HepG2 (cell line): ENCODE measurements around the gene TOMM40L. TPM values are rescaled to one million over a fixed set of nuclear protein-coding genes. Genes with fewer than 3 reads are reported as not detected.
A peak's percentile ranks its signal among the peaks of the same experiment; 100 is the strongest.

Experiments used
- ATAC-seq: fragments of 200-7000 bp; cut with Tn5 transposase; 3 replicates; pipeline ENCODE4 v1.9.1; 2020; ENCODE audit warnings: mild to moderate bottlenecking, moderate library complexity
- BruUV-seq: library from RNA; stranded (reverse); fragments of 400-500 nt; replicated peaks from 2 replicates; lab custom pipeline; 2021; lab: Mats Ljungman, UMichigan
- CTCF ChIA-PET: fragments of 300-600 bp; formaldehyde crosslinking; extraction: SDS; loops from one replicate; lab custom pipeline; 2021; ENCODE audit warnings: low total read pairs, inconsistent platforms, low intra/inter-chr PET ratio; lab: Yijun Ruan, JAX
- POLR2A ChIA-PET: fragments of 350-600 bp; sonication (Branson Sonifier 250); formaldehyde crosslinking; loops from one replicate; lab custom pipeline; 2020; ENCODE audit warnings: antibody characterized with exemption, inconsistent platforms; lab: Yijun Ruan, JAX
- DNase-seq: peaks from one replicate; pipeline ENCODE4 v3.0.0-alpha.2; 2015; ENCODE audit warnings: low spot score
- FAIRE-seq: peaks from 3 replicates; lab custom pipeline; 2011; peaks lifted over from hg19 to GRCh38; lab: Jason Lieb, UNC
- H2AFZ ChIP-seq: one replicate; pipeline ENCODE4 v1.6.1; 2011; ENCODE audit warnings: low read length, inconsistent platforms
- H3K27ac ChIP-seq: fragments of 300-600 bp; 3 replicates; pipeline ENCODE4 v1.8.0; 2011; ENCODE audit warnings: mixed run types, mild to moderate bottlenecking, mixed read lengths, low read length, inconsistent platforms; ENCODE audit not compliant: insufficient read depth; ENCODE audit errors: extremely low read length
- H3K27me3 ChIP-seq, 2 experiments: fragments of 200-600 bp in 1 of 2; 2 replicates in 1 of 2; 3 replicates in 1 of 2; pipeline versions ENCODE4 v1.6.0 to v1.8.0; 2011; ENCODE audit warnings: low read length in 2 of 2, mild to moderate bottlenecking in 2 of 2, moderate library complexity in 2 of 2, inconsistent platforms in 1 of 2; ENCODE audit not compliant: insufficient read depth in 2 of 2, control insufficient read depth in 1 of 2
- H3K36me3 ChIP-seq, 2 experiments: fragments of 200-600 bp in 1 of 2; replicated peaks in 1 of 2; 2 replicates in 1 of 2; 3 replicates in 1 of 2; pipeline versions ENCODE4 v1.5.1 to v1.8.0; 2011; ENCODE audit warnings: low read length in 2 of 2, inconsistent platforms in 1 of 2; ENCODE audit not compliant: insufficient read depth in 2 of 2, control insufficient read depth in 1 of 2
- H3K4me1 ChIP-seq: 2 replicates; pipeline ENCODE4 v1.5.1; 2012; ENCODE audit warnings: low read length, inconsistent platforms; ENCODE audit not compliant: insufficient read depth
- H3K4me2 ChIP-seq: 2 replicates; pipeline ENCODE4 v1.6.0; 2011; ENCODE audit warnings: low read depth, low read length, inconsistent platforms
- H3K4me3 ChIP-seq, 3 experiments: fragments of 200-600 bp in 1 of 3; sonication (generic), shearing (Covaris generic) in 1 of 3; replicated peaks in 1 of 3; 2 replicates each; pipeline ENCODE4 v1.5.1; 2011 to 2016; ENCODE audit warnings: low read length in 3 of 3, inconsistent platforms in 2 of 3, low read depth in 2 of 3, mild to moderate bottlenecking in 2 of 3, control low read depth in 1 of 3, mixed read lengths in 1 of 3; ENCODE audit not compliant: insufficient read depth in 1 of 3
- H3K79me2 ChIP-seq: one replicate; pipeline ENCODE4 v1.6.1; 2011; ENCODE audit warnings: low read length, inconsistent platforms; ENCODE audit not compliant: insufficient read depth
- H3K9ac ChIP-seq: 2 replicates; pipeline ENCODE4 v1.6.0; 2011; ENCODE audit warnings: mild to moderate bottlenecking, low read depth, low read length, inconsistent platforms; ENCODE audit not compliant: insufficient read depth
- H3K9me3 ChIP-seq: 2 replicates; pipeline ENCODE4 v1.5.1; 2012; ENCODE audit warnings: mild to moderate bottlenecking, low read length
- H4K20me1 ChIP-seq: 2 replicates; pipeline ENCODE4 v1.6.0; 2011; ENCODE audit warnings: inconsistent platforms, mild to moderate bottlenecking, low read length, moderate library complexity; ENCODE audit not compliant: insufficient read depth
- ATF7 ChIP-seq, 2 experiments: fragments of 450-650 bp in 1 of 2; sonication (generic) in 1 of 2; formaldehyde crosslinking in 1 of 2; IDR thresholded peaks; 2 replicates each; pipeline versions ENCODE4 v1.4.0 to v1.6.1; 2016 to 2020; ENCODE audit warnings: antibody characterized with exemption in 1 of 2, mild to moderate bottlenecking in 1 of 2, missing genetic modification reagents in 1 of 2
- CBFB ChIP-seq: sonication (generic); formaldehyde crosslinking; IDR thresholded peaks from 2 replicates; pipeline ENCODE4 v1.4.0; 2020; ENCODE audit warnings: missing genetic modification reagents
- CREB1 ChIP-seq, 2 experiments: fragments of 450-650 bp in 1 of 2; IDR thresholded peaks; 2 replicates each; pipeline ENCODE4 v1.6.1; 2016 to 2017; ENCODE audit warnings: control low read depth in 1 of 2, mild to moderate bottlenecking in 1 of 2, missing compliant biosample characterization in 1 of 2, missing genetic modification characterization in 1 of 2
- HOXA3 ChIP-seq: sonication (generic); formaldehyde crosslinking; IDR thresholded peaks from 2 replicates; pipeline ENCODE4 v1.5.0; 2020; ENCODE audit warnings: missing genetic modification reagents
- NFATC3 ChIP-seq: sonication (generic); formaldehyde crosslinking; IDR thresholded peaks from 2 replicates; pipeline ENCODE4 v1.5.1; 2020; ENCODE audit warnings: mild to moderate bottlenecking, missing genetic modification reagents
- ZNF136 ChIP-seq: sonication (generic); formaldehyde crosslinking; IDR thresholded peaks from 2 replicates; pipeline ENCODE4 v1.8.1; 2022; ENCODE audit warnings: low read depth, mild to moderate bottlenecking, moderate library complexity, missing genetic modification reagents
- ZNF75D ChIP-seq: sonication (generic); formaldehyde crosslinking; IDR thresholded peaks from 2 replicates; pipeline ENCODE4 v1.8.1; 2023; ENCODE audit warnings: missing genetic modification reagents, mild to moderate bottlenecking, borderline replicate concordance
- ZSCAN29 ChIP-seq: sonication (generic); formaldehyde crosslinking; conservative IDR thresholded peaks from 2 replicates; pipeline ENCODE4 v1.4.0; 2020; ENCODE audit warnings: mild to moderate bottlenecking, missing genetic modification reagents
- ZSCAN31 ChIP-seq: sonication (generic); formaldehyde crosslinking; IDR thresholded peaks from 2 replicates; pipeline ENCODE4 v1.5.0; 2020; ENCODE audit warnings: low read depth, mild to moderate bottlenecking, missing genetic modification reagents
- WGBS: methylation state at CpG from one replicate; pipeline ENCODE4 v1.1.6; 2017; ENCODE audit warnings: low lambda C conversion rate; 5-methylcytosine and 5-hydroxymethylcytosine counted together
- in situ Hi-C: cut with HindIII; loops from 2 replicates; pipeline ENCODE4 v1.10.0; 2017; ENCODE audit warnings: low pct_unique_long_range_greater_than_20kb; ENCODE audit not compliant: extremely low pct_ligation_motif_present
- intact Hi-C: fragments of 100-400 bp; cut with micrococcal nuclease; formaldehyde crosslinking; loops from one replicate; pipeline ENCODE4 v1.10.0; 2022; ENCODE audit not compliant: unreplicated experiment
- polyA plus RNA-seq, 8 experiments: library from polyadenylated mRNA; depleted of rRNA in 3 of 8; stranded (reverse) in 7 of 8; unstranded in 1 of 8; fragments of >200 nt; fragmentation: Illumina TruSeq in 4 of 8; extraction: Trizol in 4 of 8; gene quantifications; 2 replicates each; pipeline versions ENCODE4 v1.2.1 to v1.2.3, GENCODE V29; 2011 to 2016; ENCODE audit warnings: low read depth in 4 of 8, missing spikeins in 1 of 8, mixed read lengths in 1 of 8; ENCODE audit not compliant: insufficient read depth in 1 of 8
- total RNA-seq, 5 experiments: library from RNA; depleted of rRNA; stranded (reverse); fragments of >200 nt; fragmentation: Illumina TruSeq; extraction: Trizol; gene quantifications; 2 replicates each; pipeline ENCODE4 v1.2.3, GENCODE V29; 2016; ENCODE audit warnings: low read depth in 1 of 5
- TF ChIP-seq, protein P1 (sequence below): sonication (generic); formaldehyde crosslinking; IDR thresholded peaks from 2 replicates; pipeline ENCODE4 v1.5.1; 2020; ENCODE audit warnings: mild to moderate bottlenecking, missing genetic modification reagents, moderate library complexity
- TF ChIP-seq, protein P2 (sequence below): sonication (generic); formaldehyde crosslinking; IDR thresholded peaks from 2 replicates; pipeline ENCODE4 v1.9.0; 2021; ENCODE audit warnings: missing genetic modification reagents, borderline replicate concordance

The TOMM40L gene
- total and polyA plus RNA-seq, 2 of the 13 experiments (the other 11 are each of a cell fraction or from before 2014, with no cell fraction given) = 14.1 to 26.2 TPM

DNA sequence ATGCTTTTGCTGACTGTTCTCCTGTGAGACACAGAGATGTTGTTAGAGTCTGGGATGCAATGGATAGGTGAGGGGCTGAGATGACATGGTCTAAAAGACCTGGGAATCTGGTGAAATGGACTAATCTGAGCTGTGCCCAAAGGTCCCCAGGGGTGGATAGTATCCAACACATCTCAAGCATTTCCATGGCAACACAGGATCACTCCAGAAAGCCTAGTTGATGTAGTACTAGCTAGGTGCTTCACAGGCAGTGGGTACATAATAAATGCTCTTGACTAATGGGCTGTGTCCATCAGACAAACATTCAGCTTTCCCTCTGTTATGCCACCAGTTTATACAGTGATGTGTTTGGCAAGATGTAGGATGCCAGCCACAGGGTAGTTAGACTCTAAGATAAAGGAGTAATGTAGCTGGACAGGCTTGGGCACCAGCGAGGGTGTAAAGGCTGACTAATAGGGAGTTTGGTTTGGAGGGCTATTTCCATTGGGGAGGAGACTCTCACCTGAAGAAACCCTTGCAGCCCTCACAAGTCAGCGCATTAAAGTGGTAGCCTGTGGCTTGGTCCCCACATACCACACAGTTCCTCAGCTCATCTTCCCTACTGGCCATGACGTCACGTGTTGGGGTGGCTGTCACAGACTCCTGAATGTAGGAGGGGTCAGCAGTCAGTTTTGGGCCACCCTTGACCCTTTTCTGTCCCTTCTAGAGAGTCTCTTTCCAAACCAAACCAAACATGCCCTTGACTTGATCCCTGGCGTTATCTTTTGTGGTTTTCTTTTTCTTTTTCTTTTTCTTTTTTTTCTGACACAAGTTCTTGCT lies 10.3 kb downstream of the TOMM40L start:
- intact Hi-C loops = no loop called here
- POLR2A ChIA-PET = interaction anchor here (1.2 to 4.2 kb wide), 2 partner anchors 12 to 18 kb away, joined by 3 to 52 read pairs; partner anchors contain the start of genes APOA2 and TOMM40L
- CTCF ChIA-PET = no interaction called here

More for the DNA sequence above, 10.3 kb downstream of the TOMM40L start:
- no peak overlapping the region for H3K9ac ChIP-seq
- no TSS peak for BruUV-seq
- H4K20me1 ChIP-seq = no peaks in the 10 kb centered on the region
- TF ChIP-seq ZNF136 (CRISPR knock-in tag) = no peak
- TF ChIP-seq, protein P1, sequence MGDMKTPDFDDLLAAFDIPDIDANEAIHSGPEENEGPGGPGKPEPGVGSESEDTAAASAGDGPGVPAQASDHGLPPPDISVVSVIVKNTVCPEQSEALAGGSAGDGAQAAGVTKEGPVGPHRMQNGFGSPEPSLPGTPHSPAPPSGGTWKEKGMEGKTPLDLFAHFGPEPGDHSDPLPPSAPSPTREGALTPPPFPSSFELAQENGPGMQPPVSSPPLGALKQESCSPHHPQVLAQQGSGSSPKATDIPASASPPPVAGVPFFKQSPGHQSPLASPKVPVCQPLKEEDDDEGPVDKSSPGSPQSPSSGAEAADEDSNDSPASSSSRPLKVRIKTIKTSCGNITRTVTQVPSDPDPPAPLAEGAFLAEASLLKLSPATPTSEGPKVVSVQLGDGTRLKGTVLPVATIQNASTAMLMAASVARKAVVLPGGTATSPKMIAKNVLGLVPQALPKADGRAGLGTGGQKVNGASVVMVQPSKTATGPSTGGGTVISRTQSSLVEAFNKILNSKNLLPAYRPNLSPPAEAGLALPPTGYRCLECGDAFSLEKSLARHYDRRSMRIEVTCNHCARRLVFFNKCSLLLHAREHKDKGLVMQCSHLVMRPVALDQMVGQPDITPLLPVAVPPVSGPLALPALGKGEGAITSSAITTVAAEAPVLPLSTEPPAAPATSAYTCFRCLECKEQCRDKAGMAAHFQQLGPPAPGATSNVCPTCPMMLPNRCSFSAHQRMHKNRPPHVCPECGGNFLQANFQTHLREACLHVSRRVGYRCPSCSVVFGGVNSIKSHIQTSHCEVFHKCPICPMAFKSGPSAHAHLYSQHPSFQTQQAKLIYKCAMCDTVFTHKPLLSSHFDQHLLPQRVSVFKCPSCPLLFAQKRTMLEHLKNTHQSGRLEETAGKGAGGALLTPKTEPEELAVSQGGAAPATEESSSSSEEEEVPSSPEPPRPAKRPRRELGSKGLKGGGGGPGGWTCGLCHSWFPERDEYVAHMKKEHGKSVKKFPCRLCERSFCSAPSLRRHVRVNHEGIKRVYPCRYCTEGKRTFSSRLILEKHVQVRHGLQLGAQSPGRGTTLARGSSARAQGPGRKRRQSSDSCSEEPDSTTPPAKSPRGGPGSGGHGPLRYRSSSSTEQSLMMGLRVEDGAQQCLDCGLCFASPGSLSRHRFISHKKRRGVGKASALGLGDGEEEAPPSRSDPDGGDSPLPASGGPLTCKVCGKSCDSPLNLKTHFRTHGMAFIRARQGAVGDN = no peak
- no peak for TF ChIP-seq NFATC3
- TF ChIP-seq ATF7 (IDR thresholded peaks at IDR 0.05) = peak; percentile 76
- TF ChIP-seq ATF7 (CRISPR knock-in tag; IDR thresholded peaks at IDR 0.05) = no peak
- TF ChIP-seq CREB1 (IDR thresholded peaks at IDR 0.05) = peak; percentile 94
- no peak for TF ChIP-seq CREB1 (CRISPR knock-in tag; IDR thresholded peaks at IDR 0.05)
- TF ChIP-seq, protein P2, sequence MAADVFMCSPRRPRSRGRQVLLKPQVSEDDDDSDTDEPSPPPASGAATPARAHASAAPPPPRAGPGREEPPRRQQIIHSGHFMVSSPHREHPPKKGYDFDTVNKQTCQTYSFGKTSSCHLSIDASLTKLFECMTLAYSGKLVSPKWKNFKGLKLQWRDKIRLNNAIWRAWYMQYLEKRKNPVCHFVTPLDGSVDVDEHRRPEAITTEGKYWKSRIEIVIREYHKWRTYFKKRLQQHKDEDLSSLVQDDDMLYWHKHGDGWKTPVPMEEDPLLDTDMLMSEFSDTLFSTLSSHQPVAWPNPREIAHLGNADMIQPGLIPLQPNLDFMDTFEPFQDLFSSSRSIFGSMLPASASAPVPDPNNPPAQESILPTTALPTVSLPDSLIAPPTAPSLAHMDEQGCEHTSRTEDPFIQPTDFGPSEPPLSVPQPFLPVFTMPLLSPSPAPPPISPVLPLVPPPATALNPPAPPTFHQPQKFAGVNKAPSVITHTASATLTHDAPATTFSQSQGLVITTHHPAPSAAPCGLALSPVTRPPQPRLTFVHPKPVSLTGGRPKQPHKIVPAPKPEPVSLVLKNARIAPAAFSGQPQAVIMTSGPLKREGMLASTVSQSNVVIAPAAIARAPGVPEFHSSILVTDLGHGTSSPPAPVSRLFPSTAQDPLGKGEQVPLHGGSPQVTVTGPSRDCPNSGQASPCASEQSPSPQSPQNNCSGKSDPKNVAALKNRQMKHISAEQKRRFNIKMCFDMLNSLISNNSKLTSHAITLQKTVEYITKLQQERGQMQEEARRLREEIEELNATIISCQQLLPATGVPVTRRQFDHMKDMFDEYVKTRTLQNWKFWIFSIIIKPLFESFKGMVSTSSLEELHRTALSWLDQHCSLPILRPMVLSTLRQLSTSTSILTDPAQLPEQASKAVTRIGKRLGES (CRISPR knock-in tag) = no peak
- no peak for TF ChIP-seq ZSCAN31 (CRISPR knock-in tag)
- no peak for TF ChIP-seq ZNF75D (CRISPR knock-in tag)
- TF ChIP-seq ZSCAN29 (CRISPR knock-in tag) = no peak
- TF ChIP-seq HOXA3 (CRISPR knock-in tag) = no peak
- no peak for TF ChIP-seq CBFB (CRISPR knock-in tag)
- H3K4me1 ChIP-seq = peaks cover 42% of the 10 kb centered on the region
- DNase-seq = no peak
- H3K79me2 ChIP-seq = no peaks in the 10 kb centered on the region
- H3K36me3 ChIP-seq = 0 out of 5 replicates have a peak, but pooled peaks cover 0 to under 1% of the 10 kb centered on the region in 2 experiments
- ATAC-seq = no peak; the same call in 2 of the 3 replicates
- peaks cover 0 to 3% of the 10 kb centered on the region in 2 experiments; a peak in 1 of 5 replicates for H3K27me3 ChIP-seq
- H3K4me3 ChIP-seq = no peak overlapping the region
- no peak overlapping the region for H3K4me2 ChIP-seq
- WGBS = 76% methylated on average over 3 of the region's 5 CpGs
- H3K27ac ChIP-seq = no peak overlapping the region
- no peaks in the 10 kb centered on the region for H3K9me3 ChIP-seq
- FAIRE-seq = no peak
- no peak overlapping the region for H2AFZ ChIP-seq
- in situ Hi-C loops = no loop called here
